GM10266 (cell line): ENCODE measurements around the gene HBG1.
A peak's percentile ranks its signal among the peaks of the same experiment; 100 is the strongest.

ENCODE experiments used
- DNase-seq: peaks from one replicate; pipeline ENCODE4 v3.0.0; 2012; ENCODE audit errors: extremely low spot score
- TF ChIP-seq, protein P1 (sequence below): IDR thresholded peaks from 2 replicates; pipeline ENCODE4 v1.5.1; 2012; ENCODE audit warnings: mild to moderate bottlenecking, low read depth; ENCODE audit not compliant: control insufficient read depth, insufficient read depth; ENCODE audit errors: missing control alignments

Gene HBG1

DNA sequence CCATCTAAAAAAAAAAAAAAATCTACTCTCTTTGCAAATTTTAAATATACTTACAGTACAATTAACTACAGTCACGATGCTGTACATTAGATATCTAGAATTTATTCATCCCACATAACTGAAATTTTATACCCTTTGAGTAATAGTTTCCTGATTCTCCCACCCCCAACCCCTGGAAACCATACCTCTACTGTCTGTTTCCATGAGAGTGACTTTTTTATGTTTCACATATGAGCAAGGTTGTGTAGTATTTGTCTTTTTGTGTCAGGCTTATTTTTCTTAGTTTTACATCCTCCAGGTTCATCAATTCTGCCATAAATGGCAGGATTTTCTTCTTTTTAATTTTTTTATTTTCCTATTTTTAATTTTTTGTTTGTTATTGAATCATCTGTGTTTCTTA is 26.0 kb downstream of the HBG1 start:
- no peak for DNase-seq
- TF ChIP-seq, protein P1, sequence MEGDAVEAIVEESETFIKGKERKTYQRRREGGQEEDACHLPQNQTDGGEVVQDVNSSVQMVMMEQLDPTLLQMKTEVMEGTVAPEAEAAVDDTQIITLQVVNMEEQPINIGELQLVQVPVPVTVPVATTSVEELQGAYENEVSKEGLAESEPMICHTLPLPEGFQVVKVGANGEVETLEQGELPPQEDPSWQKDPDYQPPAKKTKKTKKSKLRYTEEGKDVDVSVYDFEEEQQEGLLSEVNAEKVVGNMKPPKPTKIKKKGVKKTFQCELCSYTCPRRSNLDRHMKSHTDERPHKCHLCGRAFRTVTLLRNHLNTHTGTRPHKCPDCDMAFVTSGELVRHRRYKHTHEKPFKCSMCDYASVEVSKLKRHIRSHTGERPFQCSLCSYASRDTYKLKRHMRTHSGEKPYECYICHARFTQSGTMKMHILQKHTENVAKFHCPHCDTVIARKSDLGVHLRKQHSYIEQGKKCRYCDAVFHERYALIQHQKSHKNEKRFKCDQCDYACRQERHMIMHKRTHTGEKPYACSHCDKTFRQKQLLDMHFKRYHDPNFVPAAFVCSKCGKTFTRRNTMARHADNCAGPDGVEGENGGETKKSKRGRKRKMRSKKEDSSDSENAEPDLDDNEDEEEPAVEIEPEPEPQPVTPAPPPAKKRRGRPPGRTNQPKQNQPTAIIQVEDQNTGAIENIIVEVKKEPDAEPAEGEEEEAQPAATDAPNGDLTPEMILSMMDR, result no peak

DNA sequence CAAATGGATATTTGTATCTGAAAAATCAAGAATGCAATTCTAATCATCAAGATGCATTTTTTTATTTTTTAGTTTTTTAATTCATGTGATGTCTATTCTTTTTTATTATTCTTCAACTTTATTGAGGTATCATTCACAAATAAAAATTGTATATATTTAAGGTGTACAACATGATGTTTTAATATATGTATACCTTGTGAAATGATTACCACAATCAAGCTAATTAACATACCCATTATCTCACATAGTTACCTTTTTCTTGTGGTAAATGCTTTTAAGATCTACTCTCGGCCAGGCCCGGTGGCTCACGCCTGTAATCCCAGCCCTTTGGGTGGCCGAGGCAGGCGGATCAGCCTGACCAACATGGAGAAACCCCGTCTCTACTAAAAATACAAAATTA is 26.5 kb downstream of the HBG1 start:
- TF ChIP-seq, protein P1, result no peak

DNA sequence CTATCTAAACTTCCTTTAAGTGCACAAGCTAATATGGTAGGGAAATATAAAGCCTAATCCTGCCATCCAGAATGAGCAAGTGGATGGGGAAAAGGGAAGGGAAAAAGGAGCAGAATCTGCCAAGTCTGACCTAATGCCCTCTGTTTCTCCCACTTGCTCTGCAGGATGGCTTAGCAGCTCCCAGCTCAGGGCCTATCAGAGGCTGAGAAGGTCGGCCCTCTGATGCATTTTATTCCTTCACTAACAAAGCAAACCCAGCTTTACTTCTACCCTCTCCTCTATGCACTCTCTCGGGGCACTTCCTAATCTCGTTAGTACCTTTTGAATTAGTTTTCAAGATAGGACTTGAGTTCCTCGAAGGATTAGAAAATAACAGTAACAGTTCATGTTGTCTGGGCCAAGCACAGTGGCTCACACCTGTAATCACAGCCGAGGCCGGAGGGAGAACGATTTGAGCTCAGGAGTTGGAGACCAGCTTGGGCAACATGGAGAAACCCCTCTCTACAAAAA is 39.2 kb downstream of the HBG1 start:
- TF ChIP-seq, protein P1, result no peak
- DNase-seq, result no peak

More for the DNA sequence above, 26.5 kb downstream of the HBG1 start:
- no peak for DNase-seq

GRCh38 chr11:5204787-5205186 is 44.9 kb downstream of the HBG1 start:
- DNase-seq, result peak; percentile 30
- TF ChIP-seq, protein P1, result peak; percentile 49

DNA sequence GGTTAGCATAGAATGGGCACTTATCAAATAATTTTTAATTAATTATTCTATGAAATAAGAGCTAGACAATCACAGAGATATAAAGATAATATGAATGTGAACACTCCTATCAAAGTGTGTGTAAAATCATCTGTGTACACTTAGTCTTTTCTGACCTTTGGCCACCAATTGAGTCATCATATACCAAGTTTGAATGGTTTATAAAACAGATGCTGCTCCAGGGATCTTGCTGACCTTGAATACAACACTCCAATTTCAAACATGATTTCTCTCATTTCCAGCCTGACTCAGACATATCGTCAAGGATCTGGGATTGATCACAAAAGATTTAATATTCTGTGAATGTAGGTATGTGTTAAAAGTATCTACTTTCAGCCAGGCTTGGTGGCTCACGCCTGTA is 46.3 kb downstream of the HBG1 start:
- TF ChIP-seq, protein P1, result no peak
- no peak for DNase-seq

GRCh38 chr11:5200582-5200981 is 49.1 kb downstream of the HBG1 start, which contains the start of gene OR51V1:
OR51V1 (minus strand) TSS chr11:5200682; CDS start chr11:5200682, 0 bp downstream.
- TF ChIP-seq, protein P1, result no peak

DNA sequence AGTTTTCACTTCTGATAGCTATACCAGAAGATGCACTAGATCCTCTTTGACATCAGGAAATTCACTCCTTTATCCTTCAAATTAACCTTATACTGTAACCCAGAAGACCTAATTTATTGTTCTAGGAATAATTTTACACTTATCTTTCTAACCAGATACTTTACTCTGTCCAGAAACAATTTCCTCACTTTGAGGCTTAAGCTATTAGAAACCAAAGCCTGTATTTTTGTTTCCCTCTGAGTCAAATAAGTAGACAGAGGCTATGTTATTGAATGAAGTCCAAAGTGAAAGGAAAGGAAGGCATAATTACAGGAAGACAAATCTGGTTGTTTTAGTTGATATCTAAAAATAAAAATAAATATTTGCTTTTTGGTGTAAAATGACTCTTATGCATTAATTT is 51.4 kb downstream of the HBG1 start:
- DNase-seq, result no peak
- TF ChIP-seq, protein P1, result no peak

More at GRCh38 chr11:5200582-5200981, 49.1 kb downstream of the HBG1 start, which contains the start of gene OR51V1:
- DNase-seq, result no peak
